Measurements from ENCODE around the gene CDC42EP3. TPM values are rescaled to one million over a fixed set of nuclear protein-coding genes. Genes with fewer than 3 reads are reported as not detected.

Gene CDC42EP3
- total RNA-seq, 1 donor from 2014 or later = 65.5 TPM

GRCh38 chr2:37601569-37601968 lies 69.9 kb downstream of the CDC42EP3 start:
- intact Hi-C loops (cut with DNase I) = no loop called here
- TF ChIP-seq, protein P1, sequence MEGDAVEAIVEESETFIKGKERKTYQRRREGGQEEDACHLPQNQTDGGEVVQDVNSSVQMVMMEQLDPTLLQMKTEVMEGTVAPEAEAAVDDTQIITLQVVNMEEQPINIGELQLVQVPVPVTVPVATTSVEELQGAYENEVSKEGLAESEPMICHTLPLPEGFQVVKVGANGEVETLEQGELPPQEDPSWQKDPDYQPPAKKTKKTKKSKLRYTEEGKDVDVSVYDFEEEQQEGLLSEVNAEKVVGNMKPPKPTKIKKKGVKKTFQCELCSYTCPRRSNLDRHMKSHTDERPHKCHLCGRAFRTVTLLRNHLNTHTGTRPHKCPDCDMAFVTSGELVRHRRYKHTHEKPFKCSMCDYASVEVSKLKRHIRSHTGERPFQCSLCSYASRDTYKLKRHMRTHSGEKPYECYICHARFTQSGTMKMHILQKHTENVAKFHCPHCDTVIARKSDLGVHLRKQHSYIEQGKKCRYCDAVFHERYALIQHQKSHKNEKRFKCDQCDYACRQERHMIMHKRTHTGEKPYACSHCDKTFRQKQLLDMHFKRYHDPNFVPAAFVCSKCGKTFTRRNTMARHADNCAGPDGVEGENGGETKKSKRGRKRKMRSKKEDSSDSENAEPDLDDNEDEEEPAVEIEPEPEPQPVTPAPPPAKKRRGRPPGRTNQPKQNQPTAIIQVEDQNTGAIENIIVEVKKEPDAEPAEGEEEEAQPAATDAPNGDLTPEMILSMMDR (IDR thresholded peaks at IDR 0.05) = no peak
- Histone ChIP-seq H3K9me3 (peaks cover 0 to 12% of the 10 kb centered on the region in 2 donors), H3K4me3 (no peak overlapping the region), H3K4me1 (peaks cover 0 to 6% of the 10 kb centered on the region in 2 donors), H3K27ac (no peak overlapping the region), H3K36me3 (no peaks in the 10 kb centered on the region), H3K27me3 (no peaks in the 10 kb centered on the region)
- DNase-seq (ENCODE audit: low spot score in 2 of 2) = no peak

DNA sequence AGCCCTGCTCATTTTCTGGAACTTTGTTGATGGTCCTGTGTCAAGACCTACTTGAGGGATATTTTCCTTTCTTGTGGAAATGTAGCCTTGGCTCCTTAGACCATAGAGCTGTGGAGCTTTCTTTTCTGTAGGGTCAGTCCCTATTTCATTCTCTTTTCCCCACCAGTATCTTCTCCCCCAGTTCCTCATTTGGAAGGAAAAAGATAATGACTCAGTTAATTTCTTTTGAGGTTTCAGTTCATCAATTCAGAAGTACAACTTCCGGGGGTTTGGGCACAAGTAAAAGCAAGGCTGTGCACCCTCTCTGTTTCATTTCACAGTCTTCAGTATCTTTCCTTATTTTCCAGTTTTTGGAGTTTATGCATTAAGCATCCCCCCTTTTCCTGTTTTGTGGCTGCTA lies 70.7 kb downstream of the CDC42EP3 start:
- H3K4me3 ChIP-seq = no peak overlapping the region
- TF ChIP-seq, protein P1 (IDR thresholded peaks at IDR 0.05) = no peak

DNA sequence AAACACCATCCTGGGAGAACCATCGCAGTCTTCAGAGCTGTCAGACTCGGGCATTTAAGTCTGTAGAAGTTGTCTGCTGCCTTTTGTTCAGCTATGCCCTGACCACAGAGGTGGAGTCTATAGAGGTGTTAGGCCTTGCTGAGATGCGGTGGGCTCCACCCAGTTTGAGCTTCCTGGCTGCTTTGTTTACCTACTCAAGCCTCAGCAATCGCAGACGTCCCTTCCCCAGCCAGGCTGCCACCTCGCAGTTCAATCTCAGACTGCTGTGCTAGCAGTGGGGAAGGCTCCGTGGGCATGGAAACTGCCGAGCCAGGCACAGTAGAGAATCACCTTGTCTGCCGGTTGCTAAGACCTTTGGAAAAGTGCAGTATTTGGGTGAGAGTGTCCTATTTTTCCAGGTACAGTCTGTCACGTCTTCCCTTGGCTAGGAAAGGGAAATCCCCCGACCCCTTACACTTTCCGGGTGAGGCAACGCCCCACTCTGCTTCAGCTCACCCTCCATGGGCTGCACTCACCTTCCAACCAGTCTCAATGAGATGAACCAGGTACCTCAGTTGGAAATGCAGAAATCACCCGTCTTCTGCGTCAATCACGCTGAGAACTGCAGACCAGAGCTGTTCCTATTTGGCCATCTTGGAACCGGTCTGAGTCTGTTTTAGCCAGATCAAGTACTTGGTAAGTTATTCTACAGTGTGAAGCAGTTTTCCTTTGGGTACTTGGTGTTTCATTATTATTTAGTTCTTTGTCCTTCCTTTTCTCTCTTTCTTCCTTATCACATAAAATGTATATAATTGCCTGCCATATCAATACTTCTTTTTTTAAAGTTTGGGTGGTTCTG lies 71.5 kb downstream of the CDC42EP3 start:
- no peaks in the 10 kb centered on the region for H3K27me3 ChIP-seq
- intact Hi-C loops (cut with DNase I) = no loop called here
- TF ChIP-seq, protein P1 (IDR thresholded peaks at IDR 0.05) = no peak
- no peaks in the 10 kb centered on the region for H3K36me3 ChIP-seq
- DNase-seq (ENCODE audit: low spot score in 2 of 2) = no peak
- H3K4me3 ChIP-seq = no peak overlapping the region
- H3K9me3 ChIP-seq = no peaks in the 10 kb centered on the region
- no peak overlapping the region for H3K27ac ChIP-seq
- peaks cover 0 to 6% of the 10 kb centered on the region in 2 donors for H3K4me1 ChIP-seq

More for the DNA sequence above, 70.7 kb downstream of the CDC42EP3 start:
- no peak for DNase-seq (ENCODE audit: low spot score in 2 of 2)
- H3K27ac ChIP-seq = no peak overlapping the region
- no peaks in the 10 kb centered on the region for H3K36me3 ChIP-seq
- H3K9me3 ChIP-seq = peaks cover 0 to 5% of the 10 kb centered on the region in 2 donors
- peaks cover 0 to 6% of the 10 kb centered on the region in 2 donors for H3K4me1 ChIP-seq
- no peaks in the 10 kb centered on the region for H3K27me3 ChIP-seq
- intact Hi-C loops (cut with DNase I) = no loop called here

DNA sequence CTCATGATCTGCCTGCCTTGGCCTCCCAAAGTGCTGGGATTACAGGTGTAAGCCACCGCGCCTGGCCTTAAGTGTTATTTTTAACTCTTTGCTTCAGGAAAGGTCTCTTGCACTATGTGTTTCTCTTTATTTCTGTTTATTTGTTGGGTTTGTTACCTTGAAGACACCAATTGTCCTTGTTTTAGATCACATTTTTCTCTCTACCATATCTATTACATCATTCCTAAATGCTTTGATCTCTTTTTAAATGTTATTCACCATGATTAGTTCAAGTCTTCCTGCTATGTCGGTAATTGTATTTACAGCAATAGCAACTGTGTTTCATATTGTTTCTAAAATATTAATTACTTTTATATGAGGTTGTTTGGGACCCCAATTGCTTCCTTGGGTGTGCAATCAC lies 77.7 kb downstream of the CDC42EP3 start:
- TF ChIP-seq, protein P1 (IDR thresholded peaks at IDR 0.05) = no peak
- Histone ChIP-seq H3K9me3 (peaks cover 0 to 12% of the 10 kb centered on the region in 2 donors), H3K4me1 (no peaks in the 10 kb centered on the region), H3K36me3 (no peaks in the 10 kb centered on the region), H3K4me3 (no peak overlapping the region), H3K27ac (no peak overlapping the region), H3K27me3 (no peaks in the 10 kb centered on the region)
- no peak for DNase-seq (ENCODE audit: low spot score in 2 of 2)
- intact Hi-C loops (cut with DNase I) = no loop called here

GRCh38 chr2:37593024-37593423 lies 78.4 kb downstream of the CDC42EP3 start:
- no peak for DNase-seq (ENCODE audit: low spot score in 2 of 2)
- H3K4me3 ChIP-seq = no peak overlapping the region
- no peaks in the 10 kb centered on the region for H3K27me3 ChIP-seq
- H3K36me3 ChIP-seq = no peaks in the 10 kb centered on the region
- no peaks in the 10 kb centered on the region for H3K4me1 ChIP-seq
- H3K9me3 ChIP-seq = peaks cover 0 to 12% of the 10 kb centered on the region in 2 donors
- TF ChIP-seq, protein P1 (IDR thresholded peaks at IDR 0.05) = no peak
- no peak overlapping the region for H3K27ac ChIP-seq
- intact Hi-C loops (cut with DNase I) = no loop called here

Data from ascending aorta (tissue), 2 donors.